ENCODE measurements around the gene FNDC3B.

DNA sequence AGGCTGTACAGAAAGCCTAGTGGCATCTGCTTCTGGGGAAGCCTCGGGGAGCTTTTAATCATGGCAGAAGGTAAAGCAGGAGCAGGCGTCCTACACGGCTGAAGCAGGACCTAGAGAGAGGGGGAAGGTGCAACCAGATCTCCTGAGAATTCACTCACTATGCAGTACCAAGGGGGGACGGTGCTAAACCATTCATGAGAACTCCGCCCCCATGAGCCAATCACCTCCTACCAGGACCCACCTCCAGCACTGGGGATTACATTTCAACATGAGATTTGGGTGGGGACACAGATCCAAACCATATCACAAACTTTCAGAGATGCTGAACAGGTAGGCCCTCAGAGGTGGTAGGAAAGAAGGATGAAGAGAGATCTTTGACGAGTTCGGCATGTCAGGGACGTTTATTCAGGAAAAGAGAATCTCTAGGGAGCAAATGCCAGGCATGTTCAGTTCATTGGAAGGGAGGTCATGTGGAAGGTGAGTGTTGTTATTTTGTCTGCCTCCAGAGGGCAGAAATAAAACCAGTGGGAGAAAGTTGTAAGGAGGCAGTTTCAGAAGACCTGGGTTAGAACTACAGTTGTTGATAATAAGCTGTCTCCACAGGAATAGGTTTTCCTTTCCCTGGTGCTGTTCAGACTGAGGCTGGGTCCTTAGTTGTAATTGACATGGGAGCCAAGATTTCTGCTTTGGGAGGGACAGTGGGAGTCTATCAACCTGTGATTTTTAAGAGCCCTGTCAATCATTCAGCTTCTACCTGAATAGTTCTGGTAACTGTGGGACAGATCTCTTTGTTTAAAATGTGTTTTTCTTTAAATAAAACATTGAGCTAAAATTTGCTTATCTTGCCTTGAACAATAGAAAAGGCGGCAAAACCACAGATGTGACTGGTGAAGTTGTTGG is 4.3 kb upstream of the FNDC3B start:
- no peak for TF ChIP-seq EZH2 (IDR thresholded peaks at IDR 0.05; ENCODE audit: borderline replicate concordance, low read length)
- TF ChIP-seq, protein P1, sequence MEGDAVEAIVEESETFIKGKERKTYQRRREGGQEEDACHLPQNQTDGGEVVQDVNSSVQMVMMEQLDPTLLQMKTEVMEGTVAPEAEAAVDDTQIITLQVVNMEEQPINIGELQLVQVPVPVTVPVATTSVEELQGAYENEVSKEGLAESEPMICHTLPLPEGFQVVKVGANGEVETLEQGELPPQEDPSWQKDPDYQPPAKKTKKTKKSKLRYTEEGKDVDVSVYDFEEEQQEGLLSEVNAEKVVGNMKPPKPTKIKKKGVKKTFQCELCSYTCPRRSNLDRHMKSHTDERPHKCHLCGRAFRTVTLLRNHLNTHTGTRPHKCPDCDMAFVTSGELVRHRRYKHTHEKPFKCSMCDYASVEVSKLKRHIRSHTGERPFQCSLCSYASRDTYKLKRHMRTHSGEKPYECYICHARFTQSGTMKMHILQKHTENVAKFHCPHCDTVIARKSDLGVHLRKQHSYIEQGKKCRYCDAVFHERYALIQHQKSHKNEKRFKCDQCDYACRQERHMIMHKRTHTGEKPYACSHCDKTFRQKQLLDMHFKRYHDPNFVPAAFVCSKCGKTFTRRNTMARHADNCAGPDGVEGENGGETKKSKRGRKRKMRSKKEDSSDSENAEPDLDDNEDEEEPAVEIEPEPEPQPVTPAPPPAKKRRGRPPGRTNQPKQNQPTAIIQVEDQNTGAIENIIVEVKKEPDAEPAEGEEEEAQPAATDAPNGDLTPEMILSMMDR (IDR thresholded peaks at IDR 0.05; ENCODE audit: low read length) = peak; percentile 61

Measured in OCI-LY1 (cell line).